ENCODE measurements around the gene SGSH. TPM values are rescaled to one million over a fixed set of nuclear protein-coding genes. Genes with fewer than 3 reads are reported as not detected.
A peak's percentile ranks its signal among the peaks of the same experiment; 100 is the strongest.

Gene SGSH
- total RNA-seq, 1 donor from 2014 or later: 7.2 TPM

DNA sequence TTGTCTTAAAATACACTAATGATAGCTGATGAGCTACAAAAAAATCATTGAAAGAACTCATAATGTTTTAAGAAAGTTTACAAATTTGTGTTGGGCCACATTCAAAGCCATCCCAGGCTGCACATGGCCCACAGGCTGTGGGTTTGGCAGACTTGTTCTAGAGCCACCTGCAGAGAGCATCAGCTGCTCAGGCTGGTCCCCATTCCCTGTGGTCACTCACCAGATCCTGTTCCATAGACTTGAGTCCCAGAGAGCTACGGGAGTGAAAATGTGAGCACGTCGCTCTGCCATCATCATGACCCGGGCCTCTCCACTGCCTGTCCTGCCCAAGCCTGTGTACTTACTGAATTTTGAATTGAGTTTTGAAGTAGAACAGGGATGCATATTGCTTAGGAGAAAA is 7.0 kb upstream of the SGSH start:
- no peak for DNase-seq (ENCODE audit: low spot score)
- Mint-ChIP-seq H3K4me3 (no peak overlapping the region), H3K27ac (peak overlapping the region; percentile 96), H3K9me3 (peaks cover 5% of the 10 kb centered on the region), H3K27me3 (ENCODE audit: insufficient read depth, low read depth) (peaks cover 3% of the 10 kb centered on the region), H3K4me1 (peaks cover 27% of the 10 kb centered on the region), H3K36me3 (peaks cover 21% of the 10 kb centered on the region)
- no peaks in the 10 kb centered on the region for H3K79me2 ChIP-seq (ENCODE audit: low read depth)
- peaks cover 4% of the 10 kb centered on the region for H3K4me1 ChIP-seq
- TF ChIP-seq EZH2 (IDR thresholded peaks at IDR 0.05) (no peak), EZH2phosphoT487 (IDR thresholded peaks at IDR 0.05) (no peak), CTCF (IDR thresholded peaks at IDR 0.05) (no peak)
- no peak overlapping the region for H2AFZ ChIP-seq (replicated peaks)
- H3K36me3 ChIP-seq: peaks cover 4% of the 10 kb centered on the region
- no peak overlapping the region for H3K27ac ChIP-seq
- H4K20me1 ChIP-seq (ENCODE audit: low read depth): no peaks in the 10 kb centered on the region
- no peaks in the 10 kb centered on the region for H3F3A ChIP-seq (ENCODE audit: low read depth)
- peaks cover 2% of the 10 kb centered on the region for H3K9me3 ChIP-seq (ENCODE audit: low read depth)
- H3K4me2 ChIP-seq: no peak overlapping the region
- no peak overlapping the region for H3K4me3 ChIP-seq
- H3K27me3 ChIP-seq: no peaks in the 10 kb centered on the region
- no peak overlapping the region for H3K9ac ChIP-seq

- peaks cover 30% of the 10 kb centered on the region for H3K4me1 Mint-ChIP-seq
- H3K4me2 ChIP-seq: no peak overlapping the region
- peak; percentile 22 for DNase-seq (ENCODE audit: low spot score)
- H3K9me3 ChIP-seq (ENCODE audit: low read depth): no peaks in the 10 kb centered on the region
- peaks cover 8% of the 10 kb centered on the region for H3K36me3 Mint-ChIP-seq
- H3K4me1 ChIP-seq: peaks cover 15% of the 10 kb centered on the region
- no peak overlapping the region for H2AFZ ChIP-seq (replicated peaks)
- H3K27ac ChIP-seq: no peak overlapping the region
- peaks cover 15% of the 10 kb centered on the region for H3K79me2 ChIP-seq (ENCODE audit: low read depth)
- no peak overlapping the region for H3K9ac ChIP-seq
- H3F3A ChIP-seq (ENCODE audit: low read depth): peaks cover 3% of the 10 kb centered on the region
- H3K4me3 ChIP-seq: no peak overlapping the region
- H3K27me3 Mint-ChIP-seq (ENCODE audit: insufficient read depth, low read depth): peaks cover 5% of the 10 kb centered on the region
- no peaks in the 10 kb centered on the region for H3K27me3 ChIP-seq
- TF ChIP-seq CTCF (IDR thresholded peaks at IDR 0.05) (no peak), EZH2phosphoT487 (IDR thresholded peaks at IDR 0.05) (no peak), EZH2 (IDR thresholded peaks at IDR 0.05) (no peak)
- H3K36me3 ChIP-seq: no peaks in the 10 kb centered on the region
- H3K4me3 Mint-ChIP-seq: no peak overlapping the region
- H3K27ac Mint-ChIP-seq: no peak overlapping the region
- no peaks in the 10 kb centered on the region for H3K9me3 Mint-ChIP-seq
- peaks cover 4% of the 10 kb centered on the region for H4K20me1 ChIP-seq (ENCODE audit: low read depth)
Observed at GRCh38 chr17:80225230-80225629, 5.1 kb upstream of the SGSH start.

GRCh38 chr17:80224683-80225082 is 4.5 kb upstream of the SGSH start:
- no peak overlapping the region for H3K27ac ChIP-seq
- no peaks in the 10 kb centered on the region for H3K27me3 ChIP-seq
- no peak for DNase-seq (ENCODE audit: low spot score)
- Mint-ChIP-seq H3K36me3 (peaks cover 5% of the 10 kb centered on the region), H3K27ac (no peak overlapping the region), H3K4me1 (peaks cover 32% of the 10 kb centered on the region), H3K4me3 (no peak overlapping the region), H3K9me3 (no peaks in the 10 kb centered on the region), H3K27me3 (ENCODE audit: insufficient read depth, low read depth) (peaks cover 6% of the 10 kb centered on the region)
- H3K79me2 ChIP-seq (ENCODE audit: low read depth): peaks cover 15% of the 10 kb centered on the region
- TF ChIP-seq EZH2 (IDR thresholded peaks at IDR 0.05) (no peak), EZH2phosphoT487 (IDR thresholded peaks at IDR 0.05) (no peak), CTCF (IDR thresholded peaks at IDR 0.05) (no peak)
- H3F3A ChIP-seq (ENCODE audit: low read depth): peaks cover 3% of the 10 kb centered on the region
- H3K4me3 ChIP-seq: no peak overlapping the region
- H3K4me2 ChIP-seq: no peak overlapping the region
- H4K20me1 ChIP-seq (ENCODE audit: low read depth): peaks cover 4% of the 10 kb centered on the region
- peaks cover 17% of the 10 kb centered on the region for H3K4me1 ChIP-seq
- H3K9ac ChIP-seq: no peak overlapping the region
- H3K9me3 ChIP-seq (ENCODE audit: low read depth): no peaks in the 10 kb centered on the region
- H3K36me3 ChIP-seq: no peaks in the 10 kb centered on the region
- no peak overlapping the region for H2AFZ ChIP-seq (replicated peaks)

All from neural progenitor cell (in vitro differentiated cells).